ENCODE measurements around the gene PRKX.
"Not testable (repeated sequence)": the region's sequence is repeated elsewhere in the genome, so short reads cannot be mapped to it uniquely, and the experiment has no call there.

The PRKX gene

DNA sequence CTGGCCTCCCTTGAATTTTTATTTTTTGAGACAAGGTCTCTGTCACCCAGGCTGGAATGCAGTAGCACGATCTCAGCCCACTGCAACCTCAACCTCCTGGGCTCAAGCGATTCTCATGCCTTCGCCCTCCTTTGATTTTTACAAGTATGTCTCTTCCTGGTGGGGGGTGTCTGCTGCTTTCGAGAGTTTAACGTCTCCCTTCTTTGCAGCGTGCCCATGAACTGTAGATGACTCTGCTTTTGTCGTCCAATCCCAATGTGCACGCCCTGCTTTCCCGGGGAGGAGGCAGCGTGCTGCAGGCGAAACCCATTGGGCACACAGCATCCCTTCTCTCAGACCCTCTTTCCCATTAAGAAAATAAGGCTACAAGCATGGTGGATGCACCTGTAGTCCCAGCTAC, 7.0 kb downstream of the PRKX start:
- no peaks in the 10 kb centered on the region for H3K36me3 ChIP-seq (ENCODE audit: low read length)
- no peak overlapping the region for H3K4me3 ChIP-seq (ENCODE audit: insufficient read depth, low read length, poor library complexity, severe bottlenecking)
- peaks cover 31% of the 10 kb centered on the region for H3K79me2 ChIP-seq (ENCODE audit: insufficient read depth, low read length)
- no peak overlapping the region for H3K27ac ChIP-seq (ENCODE audit: low read depth, low read length)
- no peaks in the 10 kb centered on the region for H4K20me1 ChIP-seq (ENCODE audit: low read depth, low read length)
- H3K9ac ChIP-seq (ENCODE audit: low read length): no peak overlapping the region
- H3K9me3 ChIP-seq (ENCODE audit: insufficient read depth, low read length): no peaks in the 10 kb centered on the region
- TF ChIP-seq EZH2phosphoT487 (conservative IDR thresholded peaks at IDR 0.05; ENCODE audit: low read length): no peak
- no peak for TF ChIP-seq CTCF (IDR thresholded peaks at IDR 0.05; ENCODE audit: insufficient read depth, low read length, poor library complexity, severe bottlenecking)
- H3K27me3 ChIP-seq (ENCODE audit: low read length): no peaks in the 10 kb centered on the region
- no peak overlapping the region for H3K4me2 ChIP-seq (ENCODE audit: low read depth, low read length, poor library complexity, severe bottlenecking)
- H3K9me2 ChIP-seq (replicated peaks; ENCODE audit: insufficient read depth, low read length): no peaks in the 10 kb centered on the region
- H3F3A ChIP-seq (ENCODE audit: insufficient read depth): no peaks in the 10 kb centered on the region
- no peak overlapping the region for H2AFZ ChIP-seq (ENCODE audit: low read depth, low read length, severe bottlenecking)

DNA sequence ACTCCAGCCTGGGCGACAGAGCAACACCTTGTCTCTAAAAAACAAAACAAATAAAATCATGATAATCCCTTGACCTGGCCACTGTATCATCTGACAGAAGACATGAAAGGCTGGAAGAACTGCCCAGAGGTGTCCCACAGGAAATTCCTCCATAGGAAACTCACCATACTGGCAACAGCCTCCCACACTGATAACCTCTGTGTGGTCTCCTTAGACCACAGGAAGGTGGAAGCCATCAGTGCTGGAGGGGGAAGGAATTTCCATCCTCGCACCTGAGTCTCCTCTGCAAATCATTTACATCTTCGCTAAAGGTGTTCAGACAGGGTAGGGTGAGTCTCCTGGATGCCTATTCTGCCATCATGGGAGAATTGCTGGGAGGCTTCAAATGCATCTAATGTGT, 10.2 kb downstream of the PRKX start:
- not testable (repeated sequence) for H3K4me2 ChIP-seq (ENCODE audit: low read depth, low read length, poor library complexity, severe bottlenecking); H4K20me1 ChIP-seq (ENCODE audit: low read depth, low read length); H3K27me3 ChIP-seq (ENCODE audit: low read length); H3K4me3 ChIP-seq (ENCODE audit: insufficient read depth, low read length, poor library complexity, severe bottlenecking); H3F3A ChIP-seq (ENCODE audit: insufficient read depth); H3K36me3 ChIP-seq (ENCODE audit: low read length); H2AFZ ChIP-seq (ENCODE audit: low read depth, low read length, severe bottlenecking); H3K9ac ChIP-seq (ENCODE audit: low read length); H3K27ac ChIP-seq (ENCODE audit: low read depth, low read length); H3K9me3 ChIP-seq (ENCODE audit: insufficient read depth, low read length); H3K9me2 ChIP-seq (replicated peaks; ENCODE audit: insufficient read depth, low read length)
- H3K79me2 ChIP-seq (ENCODE audit: insufficient read depth, low read length): peaks cover 17% of the 10 kb centered on the region; the same call in 1 of the 2 replicates

DNA sequence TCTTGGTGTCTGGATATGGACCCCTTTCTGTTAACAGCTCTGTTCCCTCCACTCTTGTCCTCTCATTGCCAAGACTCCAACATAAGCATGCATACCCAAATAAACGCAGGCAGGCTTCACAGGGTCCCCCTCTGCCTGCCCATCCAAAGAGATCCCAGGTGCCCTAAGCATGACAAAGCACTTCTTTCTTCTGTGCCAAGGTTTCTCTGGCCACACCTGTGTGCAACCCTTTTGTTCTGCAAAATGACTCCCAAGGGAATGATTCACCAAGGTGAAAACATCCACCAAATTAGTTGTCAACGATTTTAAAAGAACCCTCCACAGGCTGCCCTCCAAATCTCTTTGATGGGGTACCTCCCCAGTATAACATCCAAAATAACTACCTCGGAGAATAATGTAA, 11.4 kb downstream of the PRKX start:
- H4K20me1 ChIP-seq (ENCODE audit: low read depth, low read length); H3K4me3 ChIP-seq (ENCODE audit: insufficient read depth, low read length, poor library complexity, severe bottlenecking); H3K9ac ChIP-seq (ENCODE audit: low read length); H3K9me3 ChIP-seq (ENCODE audit: insufficient read depth, low read length); H3K27ac ChIP-seq (ENCODE audit: low read depth, low read length); H3K4me2 ChIP-seq (ENCODE audit: low read depth, low read length, poor library complexity, severe bottlenecking); H3K36me3 ChIP-seq (ENCODE audit: low read length); H3K9me2 ChIP-seq (replicated peaks; ENCODE audit: insufficient read depth, low read length); H2AFZ ChIP-seq (ENCODE audit: low read depth, low read length, severe bottlenecking); H3F3A ChIP-seq (ENCODE audit: insufficient read depth); H3K27me3 ChIP-seq (ENCODE audit: low read length): not testable (repeated sequence)
- H3K79me2 ChIP-seq (ENCODE audit: insufficient read depth, low read length): peaks cover 15% of the 10 kb centered on the region; the same call in 1 of the 2 replicates

DNA sequence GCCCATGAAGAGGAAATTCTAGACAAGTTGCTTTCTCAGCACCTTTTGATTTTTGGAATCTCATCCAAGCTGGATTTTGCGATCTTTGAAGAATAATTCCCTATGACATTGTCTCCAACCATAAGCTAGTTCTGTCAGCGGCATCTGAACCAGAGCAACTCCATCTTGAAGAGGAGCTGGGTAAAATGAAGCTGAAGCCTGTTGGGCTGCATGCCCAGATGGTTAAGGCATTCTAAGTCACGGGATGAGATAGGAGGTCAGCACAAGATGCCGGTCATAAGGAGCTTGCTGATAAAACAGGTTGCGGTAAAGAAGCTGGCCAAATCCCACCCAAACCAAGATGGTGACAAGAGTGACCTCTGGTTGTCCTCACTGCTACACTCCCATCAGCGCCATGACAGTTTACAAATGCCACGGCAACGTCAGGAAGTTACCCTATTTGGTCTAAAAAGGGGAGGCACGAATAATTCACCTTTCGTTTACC, 12.0 kb downstream of the PRKX start:
- not testable (repeated sequence) for H3K9ac ChIP-seq (ENCODE audit: low read length); H4K20me1 ChIP-seq (ENCODE audit: low read depth, low read length); H3F3A ChIP-seq (ENCODE audit: insufficient read depth); H3K27ac ChIP-seq (ENCODE audit: low read depth, low read length); H3K36me3 ChIP-seq (ENCODE audit: low read length); H3K9me3 ChIP-seq (ENCODE audit: insufficient read depth, low read length); H3K9me2 ChIP-seq (replicated peaks; ENCODE audit: insufficient read depth, low read length); H3K27me3 ChIP-seq (ENCODE audit: low read length); H2AFZ ChIP-seq (ENCODE audit: low read depth, low read length, severe bottlenecking); H3K4me3 ChIP-seq (ENCODE audit: insufficient read depth, low read length, poor library complexity, severe bottlenecking); H3K4me2 ChIP-seq (ENCODE audit: low read depth, low read length, poor library complexity, severe bottlenecking)
- peaks cover 11% of the 10 kb centered on the region; the same call in 1 of the 2 replicates for H3K79me2 ChIP-seq (ENCODE audit: insufficient read depth, low read length)

DNA sequence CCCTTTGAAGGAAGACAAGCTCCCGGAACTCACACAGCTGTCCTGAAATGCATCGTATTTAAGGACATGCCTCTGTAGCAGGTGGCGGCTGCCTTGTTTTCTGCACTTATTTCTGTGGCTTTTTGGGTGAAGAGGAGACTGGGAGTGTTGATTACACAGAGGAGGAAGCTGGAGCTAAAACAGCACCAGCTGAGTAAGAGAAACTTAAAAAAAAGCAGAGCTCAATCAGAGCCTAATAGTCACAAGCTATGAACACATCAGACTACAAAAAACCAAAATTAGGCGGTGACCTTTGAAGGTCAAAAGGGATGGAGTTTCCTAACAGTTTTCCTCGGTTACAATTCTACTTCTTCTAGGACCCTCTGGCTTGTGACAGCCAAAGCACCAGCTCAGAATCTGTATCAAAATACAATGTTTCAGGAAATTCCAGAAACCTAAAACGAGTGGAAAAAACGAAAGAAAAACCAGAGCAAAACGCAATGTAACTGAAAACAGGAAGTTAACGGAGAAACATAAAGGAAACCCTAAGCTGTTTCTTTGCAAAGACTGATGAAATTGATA, 13.5 kb downstream of the PRKX start:
- TF ChIP-seq CTCF (IDR thresholded peaks at IDR 0.05; ENCODE audit: insufficient read depth, low read length, poor library complexity, severe bottlenecking) (no peak), EZH2phosphoT487 (conservative IDR thresholded peaks at IDR 0.05; ENCODE audit: low read length) (no peak)
- no peaks in the 10 kb centered on the region for H3K9me3 ChIP-seq (ENCODE audit: insufficient read depth, low read length)
- no peaks in the 10 kb centered on the region for H3F3A ChIP-seq (ENCODE audit: insufficient read depth)
- no peaks in the 10 kb centered on the region for H3K9me2 ChIP-seq (replicated peaks; ENCODE audit: insufficient read depth, low read length)
- peak overlapping the region; percentile 13 for H2AFZ ChIP-seq (ENCODE audit: low read depth, low read length, severe bottlenecking)
- no peaks in the 10 kb centered on the region for H3K36me3 ChIP-seq (ENCODE audit: low read length)
- H3K9ac ChIP-seq (ENCODE audit: low read length): peak overlapping the region; percentile 53
- no peaks in the 10 kb centered on the region for H3K27me3 ChIP-seq (ENCODE audit: low read length)
- H3K79me2 ChIP-seq (ENCODE audit: insufficient read depth, low read length): peaks cover 11% of the 10 kb centered on the region; the same call in 1 of the 2 replicates
- H3K4me3 ChIP-seq (ENCODE audit: insufficient read depth, low read length, poor library complexity, severe bottlenecking): peak overlapping the region; percentile 52
- H4K20me1 ChIP-seq (ENCODE audit: low read depth, low read length): no peaks in the 10 kb centered on the region
- H3K27ac ChIP-seq (ENCODE audit: low read depth, low read length): peak overlapping the region; percentile 63
- peak overlapping the region; percentile 87 for H3K4me2 ChIP-seq (ENCODE audit: low read depth, low read length, poor library complexity, severe bottlenecking)

Measured in SU-DHL-6 (cell line).